Breast epithelium (tissue), 4 donors: Measurements from ENCODE around the gene BRCC3. TPM values are rescaled to one million over a fixed set of nuclear protein-coding genes. Genes with fewer than 3 reads are reported as not detected.

Source experiments
- DNase-seq, 2 donors: peaks; one replicate each; pipeline ENCODE4 v3.0.0-alpha.2; 2019; ENCODE audit warnings: low spot score in 2 of 2
- H3K27ac ChIP-seq, 2 donors: fragments of 200-600 bp; sonication (generic) in 1 of 2; one replicate each; pipeline ENCODE4 v1.5.1; 2016 to 2019; ENCODE audit warnings: mild to moderate bottlenecking in 1 of 2
- H3K27me3 ChIP-seq, 2 donors: fragments of 200-600 bp; sonication (generic) in 1 of 2; one replicate each; pipeline versions ENCODE4 v1.5.1 to v1.6.0; 2017 to 2019; ENCODE audit warnings: control low read depth in 1 of 2, mild to moderate bottlenecking in 1 of 2
- H3K36me3 ChIP-seq: fragments of 200-600 bp; one replicate; pipeline ENCODE4 v1.5.1; 2019
- H3K4me1 ChIP-seq, 2 donors: fragments of 200-600 bp; sonication (generic); one replicate each; pipeline ENCODE4 v1.5.1; 2016 to 2019; ENCODE audit warnings: control low read depth in 1 of 2
- H3K4me3 ChIP-seq, 3 donors: fragments of 200-600 bp; sonication (generic); 1 replicate in 2 of 3; 2 replicates in 1 of 3; pipeline ENCODE4 v1.5.1; 2016 to 2019; ENCODE audit warnings: mild to moderate bottlenecking in 3 of 3, moderate library complexity in 2 of 3
- H3K9me3 ChIP-seq, 2 donors: fragments of 200-600 bp; sonication (generic) in 1 of 2; one replicate each; pipeline ENCODE4 v1.5.1; 2016 to 2019; ENCODE audit warnings: control low read depth in 1 of 2
- CTCF ChIP-seq, 3 donors: fragments of 450-650 bp; IDR thresholded peaks; one replicate each; pipeline ENCODE4 v1.5.1; 2016 to 2017; ENCODE audit warnings: antibody characterized with exemption in 3 of 3, mild to moderate bottlenecking in 3 of 3, moderate library complexity in 3 of 3
- POLR2A ChIP-seq: fragments of 450-650 bp; IDR thresholded peaks from one replicate; pipeline ENCODE4 v1.6.1; 2016; ENCODE audit warnings: antibody characterized with exemption, mild to moderate bottlenecking, moderate library complexity
- POLR2AphosphoS5 ChIP-seq, 3 donors: sonication (generic); formaldehyde crosslinking; IDR thresholded peaks; one replicate each; pipeline ENCODE4 v1.6.1; 2017; ENCODE audit warnings: antibody characterized with exemption in 3 of 3
- intact Hi-C: fragments of 100-400 bp; cut with DNase I; formaldehyde crosslinking; loops from one replicate; pipeline ENCODE4 v1.15.1; 2023; ENCODE audit warnings: low total_unique reads
- total RNA-seq, 3 donors: library from RNA; depleted of rRNA; stranded (reverse); fragments of >200 nt; gene quantifications; one replicate each; pipeline ENCODE4 v1.1.0, GENCODE V29; 2016

Gene BRCC3
- total RNA-seq, 3 donors from 2014 or later: 12.8 to 16.0 (median 13.1) TPM

DNA sequence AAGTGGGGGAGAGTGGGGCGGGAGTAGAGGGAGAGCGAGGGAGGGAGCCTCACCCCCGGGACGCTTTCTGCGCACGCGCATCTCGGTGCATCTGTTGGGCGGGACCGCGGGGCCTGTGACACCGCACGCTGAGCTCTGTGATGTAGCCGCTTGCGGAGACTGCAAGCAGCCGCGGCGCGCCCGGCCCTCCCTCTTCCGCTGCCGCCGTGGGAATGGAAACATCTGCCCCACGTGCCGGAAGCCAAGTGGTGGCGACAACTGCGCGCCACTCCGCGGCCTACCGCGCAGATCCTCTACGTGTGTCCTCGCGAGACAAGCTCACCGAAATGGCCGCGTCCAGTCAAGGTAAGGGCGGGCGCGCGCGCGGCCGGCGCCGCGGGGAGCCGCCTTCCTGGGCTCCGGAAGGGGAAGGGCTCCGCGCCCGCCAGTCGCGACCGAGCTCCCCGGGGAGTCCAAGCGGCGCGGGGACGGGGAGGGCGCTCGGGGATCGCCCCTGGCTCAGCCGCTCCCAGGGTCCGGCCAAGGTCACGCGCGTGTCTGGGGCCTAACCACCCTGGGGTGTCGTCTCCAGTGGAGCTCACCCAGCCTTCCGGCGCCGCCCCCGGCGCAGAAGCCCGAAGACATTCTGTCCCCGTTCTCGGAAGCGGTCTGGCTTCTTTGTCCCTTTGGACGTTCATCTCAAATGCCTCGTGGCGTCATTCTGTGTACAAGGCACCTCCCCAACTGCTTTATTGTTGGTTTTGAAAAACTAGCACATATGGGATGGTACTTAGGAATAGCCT lies 44.4 kb upstream of the BRCC3 start, which contains the start of gene FUNDC2:
FUNDC2 (plus strand) TSS at position 118 of the 782 bp plus-strand sequence; CDS start at position 213, 95 bp downstream.
- intact Hi-C loops: loop anchor here (2.0 kb wide), 1 partner anchor 110 kb away; no protein-coding TSS in a partner anchor
- Histone ChIP-seq H3K36me3 (no peaks in the 10 kb centered on the region), H3K4me3 (peak within 1 kb of the TSS; percentile 55 to 83 (median 65)), H3K4me1 (no peaks in the 10 kb centered on the region), H3K9me3 (no peaks in the 10 kb centered on the region), H3K27me3 (no peaks in the 10 kb centered on the region), H3K27ac (peak within 1 kb of the TSS; percentile 95 to 99)
- peak; percentile 89 to 91 for DNase-seq
- TF ChIP-seq POLR2AphosphoS5 (IDR thresholded peaks at IDR 0.05) (peak; percentile 38 to 79 (median 53)), POLR2A (no peak)

DNA sequence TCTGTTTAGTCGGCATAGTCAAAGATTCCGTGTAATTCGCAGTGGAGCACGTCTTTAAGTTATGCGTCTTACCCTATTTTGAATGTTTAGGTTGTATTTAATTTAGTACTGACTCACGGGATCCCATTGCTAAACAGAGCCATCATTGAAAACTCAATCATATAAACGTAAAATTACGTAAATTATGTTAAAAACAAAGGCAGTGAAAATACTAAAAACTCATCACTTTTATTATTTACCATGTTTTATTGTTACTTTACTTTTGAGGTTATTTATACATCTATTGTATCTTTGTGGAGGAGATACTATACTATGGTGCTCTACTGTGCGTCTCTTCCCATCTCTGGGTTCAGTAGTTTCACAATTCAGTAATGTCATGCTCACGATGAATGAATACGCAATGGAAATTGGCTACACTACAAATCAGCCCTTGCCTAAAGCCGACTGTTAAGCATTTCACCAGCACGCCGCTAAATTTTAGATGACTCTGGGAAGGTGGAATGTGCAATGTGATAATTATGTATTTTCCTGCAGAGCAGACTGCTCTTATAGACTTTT lies 43.7 kb upstream of the BRCC3 start:
- H3K27ac ChIP-seq: peak overlapping the region; percentile 95 to 99
- no peaks in the 10 kb centered on the region for H3K9me3 ChIP-seq
- no peak for TF ChIP-seq CTCF (IDR thresholded peaks at IDR 0.05)
- TF ChIP-seq POLR2AphosphoS5 (IDR thresholded peaks at IDR 0.05): peak in 1 of 3 donors; percentile 5
- peak; percentile 56 for TF ChIP-seq POLR2A
- no peaks in the 10 kb centered on the region for H3K36me3 ChIP-seq
- H3K4me3 ChIP-seq: peak overlapping the region; percentile 55 to 83 (median 65)
- intact Hi-C loops: loop anchor here (2.0 kb wide), 1 partner anchor 109 kb away; no protein-coding TSS in a partner anchor
- no peak for DNase-seq
- H3K27me3 ChIP-seq: no peaks in the 10 kb centered on the region
- H3K4me1 ChIP-seq: no peaks in the 10 kb centered on the region

DNA sequence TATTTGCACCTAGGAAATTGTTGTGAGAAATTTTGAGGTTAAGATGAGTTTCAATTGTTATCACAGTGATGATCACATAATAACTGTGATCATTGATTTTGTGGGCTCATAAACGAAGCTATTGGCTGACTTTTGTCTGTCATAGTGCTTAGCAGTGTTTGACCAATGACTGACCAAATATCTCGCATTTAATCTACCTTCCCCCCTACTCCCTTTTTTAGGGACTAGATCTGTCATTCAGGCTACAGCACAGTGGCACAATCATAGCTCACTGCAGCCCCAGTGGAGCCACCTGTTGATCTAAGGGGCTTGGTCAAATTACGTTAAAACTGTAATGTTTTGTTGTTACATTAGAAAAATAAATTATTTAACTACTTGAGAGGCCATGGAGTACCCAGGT lies 43.2 kb upstream of the BRCC3 start:
- intact Hi-C loops: no loop called here

GRCh38 chrX:155028877-155029291 lies 42.4 kb upstream of the BRCC3 start:
- DNase-seq: no peak
- Histone ChIP-seq H3K4me1 (no peaks in the 10 kb centered on the region), H3K27me3 (no peaks in the 10 kb centered on the region), H3K9me3 (no peaks in the 10 kb centered on the region), H3K27ac (peak overlapping the region; percentile 34 to 95), H3K4me3 (no peak overlapping the region), H3K36me3 (no peaks in the 10 kb centered on the region)
- no peak for TF ChIP-seq POLR2A
- TF ChIP-seq CTCF (IDR thresholded peaks at IDR 0.05): no peak
- TF ChIP-seq POLR2AphosphoS5 (IDR thresholded peaks at IDR 0.05): no peak
- intact Hi-C loops: no loop called here

More for the DNA sequence above, 43.2 kb upstream of the BRCC3 start:
- Histone ChIP-seq H3K9me3 (no peaks in the 10 kb centered on the region), H3K4me3 (peak overlapping the region; percentile 55 to 83 (median 65)), H3K27me3 (no peaks in the 10 kb centered on the region), H3K4me1 (no peaks in the 10 kb centered on the region), H3K27ac (peak overlapping the region; percentile 62 to 95), H3K36me3 (no peaks in the 10 kb centered on the region)
- no peak for DNase-seq
- no peak for TF ChIP-seq POLR2A
- no peak for TF ChIP-seq CTCF (IDR thresholded peaks at IDR 0.05)
- TF ChIP-seq POLR2AphosphoS5 (IDR thresholded peaks at IDR 0.05): no peak

- intact Hi-C loops: no loop called here
- no peaks in the 10 kb centered on the region for H3K27me3 ChIP-seq
- TF ChIP-seq POLR2AphosphoS5 (IDR thresholded peaks at IDR 0.05): no peak
- TF ChIP-seq CTCF (IDR thresholded peaks at IDR 0.05): no peak
- no peak for TF ChIP-seq POLR2A
- peaks cover 0 to 12% of the 10 kb centered on the region in 2 donors for H3K9me3 ChIP-seq
- no peak for DNase-seq
- no peak overlapping the region for H3K27ac ChIP-seq
- H3K36me3 ChIP-seq: no peaks in the 10 kb centered on the region
- H3K4me3 ChIP-seq: no peak overlapping the region
- no peaks in the 10 kb centered on the region for H3K4me1 ChIP-seq
These were observed 39.7 kb upstream of the BRCC3 start for GRCh38 chrX:155031657-155032056.
